HG02610 (cell line): ENCODE results near the gene OR51F2.
"Not testable (repeated sequence)": the region's sequence is repeated elsewhere in the genome, so short reads cannot be mapped to it uniquely, and the experiment has no call there.

ENCODE experiments used
- ATAC-seq: cut with Tn5 transposase; IDR thresholded peaks from one replicate; pipeline ENCODE4 v1.9.1; 2021; ENCODE audit warnings: mild to moderate bottlenecking, moderate library complexity; ENCODE audit not compliant: unreplicated experiment

Gene OR51F2

GRCh38 chr11:4821021-4821420 is at the start of gene OR51F2:
Gene OR51F2, plus strand, starts transcription at chr11:4821321. Its CDS starts 101 bp downstream, at chr11:4821422.
- no peak for ATAC-seq

- no peak for ATAC-seq
Observed at GRCh38 chr11:4782454-4782853, 38.7 kb upstream of the OR51F2 start.

- ATAC-seq = no peak
Observed at GRCh38 chr11:4797206-4797605, 23.9 kb upstream of the OR51F2 start.

- ATAC-seq = peak; percentile 49
Observed at GRCh38 chr11:4798427-4799183, 22.5 kb upstream of the OR51F2 start.

GRCh38 chr11:4801316-4801715 is 19.8 kb upstream of the OR51F2 start:
- not testable (repeated sequence) for ATAC-seq

- no peak for ATAC-seq
Observed at GRCh38 chr11:4804280-4804679, 16.8 kb upstream of the OR51F2 start, which contains the start of gene OR52R1. Gene OR52R1, minus strand, starts transcription at chr11:4804380. Its CDS starts 0 bp downstream, at chr11:4804380.

- ATAC-seq = no peak
Observed at GRCh38 chr11:4808476-4808875, 12.6 kb upstream of the OR51F2 start.

GRCh38 chr11:4809246-4809645 is 11.9 kb upstream of the OR51F2 start:
- ATAC-seq = no peak

- ATAC-seq = no peak
Observed at GRCh38 chr11:4825132-4825531, 4.0 kb downstream of the OR51F2 start.

GRCh38 chr11:4826425-4826824 is 5.3 kb downstream of the OR51F2 start:
- no peak for ATAC-seq

- ATAC-seq = no peak
Observed at GRCh38 chr11:4830346-4830745, 9.2 kb downstream of the OR51F2 start.

GRCh38 chr11:4830909-4831308 is 9.8 kb downstream of the OR51F2 start:
- ATAC-seq = no peak

- ATAC-seq = no peak
Observed at GRCh38 chr11:4839851-4840549, 18.9 kb downstream of the OR51F2 start.

- ATAC-seq = no peak
Observed at GRCh38 chr11:4848908-4849532, 27.9 kb downstream of the OR51F2 start, which contains the start of gene OR51S1. Gene OR51S1, minus strand, starts transcription at chr11:4849208. Its CDS starts 0 bp downstream, at chr11:4849208.

- no peak for ATAC-seq
Observed at GRCh38 chr11:4851033-4851432, 29.9 kb downstream of the OR51F2 start.

- ATAC-seq = not testable (repeated sequence)
Observed at GRCh38 chr11:4854286-4854685, 33.2 kb downstream of the OR51F2 start.

GRCh38 chr11:4862447-4863236 is 41.5 kb downstream of the OR51F2 start:
- no peak for ATAC-seq

GRCh38 chr11:4863876-4864275 is 42.8 kb downstream of the OR51F2 start:
- ATAC-seq = no peak

- ATAC-seq = no peak
Observed at GRCh38 chr11:4865855-4866254, 44.7 kb downstream of the OR51F2 start.
